Coronary artery (tissue), 2 donors: Measurements from ENCODE around the gene SNX18.
A peak's percentile ranks its signal among the peaks of the same experiment; 100 is the strongest.

ENCODE experiments used
- DNase-seq: peaks from one replicate; pipeline ENCODE4 v3.0.0-alpha.2; 2017; ENCODE audit warnings: low spot score
- H3K27ac ChIP-seq, 2 donors: fragments of 200-600 bp; sonication (generic); one replicate each; pipeline ENCODE4 v1.5.1; 2016 to 2019
- H3K4me3 ChIP-seq: fragments of 200-600 bp; sonication (generic); 2 replicates; pipeline ENCODE4 v1.5.1; 2016; ENCODE audit warnings: mild to moderate bottlenecking, moderate library complexity
- TF ChIP-seq, protein P1 (sequence below): fragments of 200-600 bp; sonication (generic); IDR thresholded peaks from one replicate; pipeline ENCODE4 v1.5.1; 2019; ENCODE audit warnings: antibody characterized with exemption

SNX18 gene

GRCh38 chr5:54577937-54578653 is 60.5 kb downstream of the SNX18 start:
- TF ChIP-seq, protein P1, sequence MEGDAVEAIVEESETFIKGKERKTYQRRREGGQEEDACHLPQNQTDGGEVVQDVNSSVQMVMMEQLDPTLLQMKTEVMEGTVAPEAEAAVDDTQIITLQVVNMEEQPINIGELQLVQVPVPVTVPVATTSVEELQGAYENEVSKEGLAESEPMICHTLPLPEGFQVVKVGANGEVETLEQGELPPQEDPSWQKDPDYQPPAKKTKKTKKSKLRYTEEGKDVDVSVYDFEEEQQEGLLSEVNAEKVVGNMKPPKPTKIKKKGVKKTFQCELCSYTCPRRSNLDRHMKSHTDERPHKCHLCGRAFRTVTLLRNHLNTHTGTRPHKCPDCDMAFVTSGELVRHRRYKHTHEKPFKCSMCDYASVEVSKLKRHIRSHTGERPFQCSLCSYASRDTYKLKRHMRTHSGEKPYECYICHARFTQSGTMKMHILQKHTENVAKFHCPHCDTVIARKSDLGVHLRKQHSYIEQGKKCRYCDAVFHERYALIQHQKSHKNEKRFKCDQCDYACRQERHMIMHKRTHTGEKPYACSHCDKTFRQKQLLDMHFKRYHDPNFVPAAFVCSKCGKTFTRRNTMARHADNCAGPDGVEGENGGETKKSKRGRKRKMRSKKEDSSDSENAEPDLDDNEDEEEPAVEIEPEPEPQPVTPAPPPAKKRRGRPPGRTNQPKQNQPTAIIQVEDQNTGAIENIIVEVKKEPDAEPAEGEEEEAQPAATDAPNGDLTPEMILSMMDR, result no peak
- Histone ChIP-seq H3K27ac (no peak overlapping the region), H3K4me3 (no peak overlapping the region)
- DNase-seq, result no peak

DNA sequence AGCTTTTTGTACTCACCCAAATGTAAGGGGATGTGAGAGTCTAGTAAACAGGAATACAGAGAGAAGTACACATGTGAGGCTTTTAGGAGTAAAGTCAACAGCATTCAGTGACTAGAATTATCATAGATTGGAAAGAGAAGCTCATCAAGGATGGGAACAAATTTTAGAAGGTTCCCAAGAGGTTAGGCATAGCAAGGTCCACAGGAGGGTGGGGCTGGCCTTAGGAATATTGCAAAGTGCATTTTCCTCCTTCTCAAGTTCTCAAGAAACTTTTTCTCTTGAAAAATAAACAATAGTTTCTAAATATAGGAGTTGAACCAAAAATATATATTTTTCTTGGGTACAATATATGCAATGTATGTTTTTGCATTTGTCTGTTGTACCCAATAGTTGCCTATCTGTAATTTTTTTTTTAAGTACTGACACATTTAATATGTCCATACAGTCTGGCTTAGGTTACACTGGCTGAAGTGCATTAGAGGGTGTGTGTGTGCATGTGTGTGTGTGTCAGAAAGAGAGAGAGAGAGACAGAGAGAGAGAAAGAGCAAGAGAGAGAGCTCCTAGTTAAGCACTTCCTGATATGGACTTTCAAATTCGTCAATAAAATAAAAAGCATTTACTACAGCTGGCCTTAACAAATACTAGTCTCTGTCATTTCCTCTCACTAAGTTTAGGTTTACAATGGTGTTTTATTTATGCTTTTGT is 62.2 kb downstream of the SNX18 start:
- peak overlapping the region in 1 of 2 donors; percentile 12 for H3K27ac ChIP-seq
- TF ChIP-seq, protein P1, result no peak
- DNase-seq, result no peak

DNA sequence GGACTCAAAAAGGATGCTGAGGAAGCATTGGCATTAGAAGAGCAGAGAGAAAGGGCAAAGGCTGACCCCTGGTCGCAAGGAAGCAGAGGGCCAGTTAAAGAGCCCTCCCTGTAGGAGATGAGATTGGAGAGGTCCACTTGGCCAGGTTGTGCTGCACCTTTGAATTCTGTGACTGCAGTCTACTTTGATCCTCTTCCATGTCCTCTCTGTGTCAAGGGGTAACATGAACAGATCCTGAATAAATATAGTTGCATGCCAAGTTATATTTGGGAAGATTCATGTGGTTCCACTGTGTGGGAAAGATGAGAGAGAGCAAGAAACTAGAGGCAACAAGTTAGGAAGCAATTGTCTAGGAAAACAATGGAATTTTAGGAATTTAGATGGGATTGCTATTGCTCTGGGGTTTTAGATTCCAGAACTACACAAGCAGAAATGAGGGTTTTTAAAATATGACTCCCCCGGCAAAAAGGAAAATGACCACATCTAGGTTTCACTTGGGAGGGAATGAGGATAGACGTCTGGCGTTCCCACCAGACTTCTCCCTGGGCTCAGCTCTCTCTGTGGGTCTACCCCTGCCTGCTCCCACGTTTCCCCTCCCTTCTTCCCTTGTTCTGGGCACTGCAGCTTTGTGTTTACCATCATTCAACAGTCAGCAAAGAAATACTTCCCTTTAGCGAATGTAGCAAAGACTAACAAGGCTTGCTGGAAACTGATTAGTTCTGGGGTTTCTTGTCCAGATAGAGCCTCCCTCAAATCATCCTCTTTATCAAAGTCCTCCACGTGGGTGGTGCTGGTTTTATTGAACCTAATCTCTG is 63.6 kb downstream of the SNX18 start:
- DNase-seq, result no peak
- Histone ChIP-seq H3K27ac (peak overlapping the region; percentile 76 to 82), H3K4me3 (peak overlapping the region; percentile 22)
- TF ChIP-seq, protein P1, result no peak

More for the DNA sequence above, 62.2 kb downstream of the SNX18 start:
- H3K4me3 ChIP-seq, result no peak overlapping the region

DNA sequence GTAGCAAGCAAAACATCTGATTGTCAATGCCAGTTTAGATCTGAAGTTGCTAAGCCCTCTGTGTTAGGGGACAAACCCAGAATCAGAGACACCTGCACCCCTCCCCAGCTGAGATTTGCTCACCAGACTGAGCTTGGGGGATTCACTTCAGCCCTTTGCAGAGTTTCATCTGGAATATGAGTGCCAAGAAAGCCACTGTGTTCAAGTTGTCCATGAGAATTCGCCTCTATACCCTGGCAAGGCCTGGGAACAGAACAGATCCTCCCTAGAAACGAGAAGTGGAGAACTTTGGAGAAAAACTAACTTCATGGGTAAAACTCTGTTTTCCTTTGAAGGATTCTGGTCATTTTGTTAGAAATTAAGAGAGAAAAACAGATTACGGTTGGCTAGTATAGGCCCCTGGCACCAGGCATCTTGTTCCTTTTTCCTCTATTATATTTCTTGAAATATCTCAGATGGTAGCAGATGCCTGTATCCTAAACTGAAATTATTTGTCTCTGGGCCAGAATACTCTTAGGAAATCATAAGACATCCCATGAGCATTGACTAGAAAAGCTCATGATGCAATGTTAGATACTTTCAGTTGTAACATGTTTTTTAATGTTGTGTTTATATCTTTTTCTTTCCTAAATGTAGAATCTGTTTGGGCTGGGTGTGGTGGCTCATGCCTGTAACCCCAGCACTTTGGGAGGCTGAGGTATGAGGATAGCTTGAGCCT is 64.4 kb downstream of the SNX18 start:
- TF ChIP-seq, protein P1, result no peak
- Histone ChIP-seq H3K27ac (peak overlapping the region; percentile 76 to 82), H3K4me3 (peak overlapping the region; percentile 22)
- DNase-seq, result no peak

DNA sequence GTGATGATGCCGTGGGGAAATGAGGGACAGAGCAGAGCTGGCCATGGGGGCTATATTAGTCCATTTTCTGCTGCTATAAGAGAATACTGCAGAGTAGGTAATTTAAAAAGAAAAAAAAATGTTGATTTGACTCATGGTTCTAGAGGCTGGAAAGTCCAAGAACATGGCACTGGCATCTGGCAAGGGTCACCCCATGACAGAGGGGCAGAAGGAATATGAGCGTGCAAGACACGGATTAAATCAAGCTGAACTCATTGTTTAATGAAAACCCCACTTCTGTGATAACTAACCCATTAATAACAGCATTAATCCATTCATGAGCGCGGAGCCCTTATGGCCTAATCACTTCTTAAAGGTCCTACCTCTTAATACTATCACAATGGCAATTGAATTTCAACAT is 68.8 kb downstream of the SNX18 start:
- Histone ChIP-seq H3K4me3 (no peak overlapping the region), H3K27ac (no peak overlapping the region)
- no peak for DNase-seq
- TF ChIP-seq, protein P1, result no peak

GRCh38 chr5:54589786-54590185 is 72.2 kb downstream of the SNX18 start:
- DNase-seq, result no peak
- no peak overlapping the region for H3K27ac ChIP-seq

More at GRCh38 chr5:54589786-54590185, 72.2 kb downstream of the SNX18 start:
- no peak overlapping the region for H3K4me3 ChIP-seq
- TF ChIP-seq, protein P1, result no peak
